ENCODE data around the gene FCRLB. TPM values are rescaled to one million over a fixed set of nuclear protein-coding genes. Genes with fewer than 3 reads are reported as not detected.
"Not testable (repeated sequence)": the region's sequence is repeated elsewhere in the genome, so short reads cannot be mapped to it uniquely, and the experiment has no call there.

FCRLB gene
- total RNA-seq, 1 donor from 2014 or later: 0.47 TPM

DNA sequence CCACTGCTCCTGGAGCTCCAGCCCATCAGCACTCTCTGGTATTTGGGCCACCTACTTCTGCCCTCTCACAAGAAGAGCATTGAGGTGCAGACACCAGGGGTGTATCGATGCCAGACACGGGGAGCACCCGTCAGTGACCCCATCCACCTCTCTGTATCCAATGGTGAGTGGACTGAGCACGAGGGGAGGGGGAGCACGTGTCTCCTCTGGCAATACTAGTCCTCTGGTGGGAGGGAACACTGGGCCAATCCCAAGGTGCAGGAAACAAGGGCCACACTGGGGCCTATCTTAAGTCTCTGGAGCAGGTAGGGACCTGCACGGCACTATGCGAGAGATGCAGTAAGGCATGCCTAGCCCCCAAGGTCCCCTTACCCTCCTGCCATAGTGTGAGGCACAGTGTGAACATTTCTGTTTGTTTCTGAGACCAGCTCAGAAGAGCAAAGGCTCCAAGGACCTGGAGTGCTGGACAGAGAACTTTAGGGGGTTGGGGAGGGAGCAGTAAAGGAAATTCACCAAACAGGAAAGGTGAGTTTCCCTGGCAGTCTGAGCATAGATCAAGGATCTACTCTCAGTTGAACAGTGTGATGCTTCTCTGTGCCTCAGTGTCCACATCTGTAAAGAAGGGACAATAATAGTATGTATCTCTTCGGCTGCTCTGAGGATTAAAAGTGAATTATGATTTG lies 2.3 kb downstream of the FCRLB start:
- Mint-ChIP-seq H3K27ac (no peak overlapping the region), H3K36me3 (no peaks in the 10 kb centered on the region), H3K4me3 (peak overlapping the region; percentile 38), H3K27me3 (ENCODE audit: low read depth) (peaks cover 58% of the 10 kb centered on the region), H3K9me3 (no peaks in the 10 kb centered on the region), H3K4me1 (peaks cover 17% of the 10 kb centered on the region)
- no peak for DNase-seq (ENCODE audit: low spot score in 2 of 2, unreplicated experiment in 2 of 2)
- TF ChIP-seq, protein P1, sequence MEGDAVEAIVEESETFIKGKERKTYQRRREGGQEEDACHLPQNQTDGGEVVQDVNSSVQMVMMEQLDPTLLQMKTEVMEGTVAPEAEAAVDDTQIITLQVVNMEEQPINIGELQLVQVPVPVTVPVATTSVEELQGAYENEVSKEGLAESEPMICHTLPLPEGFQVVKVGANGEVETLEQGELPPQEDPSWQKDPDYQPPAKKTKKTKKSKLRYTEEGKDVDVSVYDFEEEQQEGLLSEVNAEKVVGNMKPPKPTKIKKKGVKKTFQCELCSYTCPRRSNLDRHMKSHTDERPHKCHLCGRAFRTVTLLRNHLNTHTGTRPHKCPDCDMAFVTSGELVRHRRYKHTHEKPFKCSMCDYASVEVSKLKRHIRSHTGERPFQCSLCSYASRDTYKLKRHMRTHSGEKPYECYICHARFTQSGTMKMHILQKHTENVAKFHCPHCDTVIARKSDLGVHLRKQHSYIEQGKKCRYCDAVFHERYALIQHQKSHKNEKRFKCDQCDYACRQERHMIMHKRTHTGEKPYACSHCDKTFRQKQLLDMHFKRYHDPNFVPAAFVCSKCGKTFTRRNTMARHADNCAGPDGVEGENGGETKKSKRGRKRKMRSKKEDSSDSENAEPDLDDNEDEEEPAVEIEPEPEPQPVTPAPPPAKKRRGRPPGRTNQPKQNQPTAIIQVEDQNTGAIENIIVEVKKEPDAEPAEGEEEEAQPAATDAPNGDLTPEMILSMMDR (IDR thresholded peaks at IDR 0.05; ENCODE audit: unreplicated experiment): no peak

DNA sequence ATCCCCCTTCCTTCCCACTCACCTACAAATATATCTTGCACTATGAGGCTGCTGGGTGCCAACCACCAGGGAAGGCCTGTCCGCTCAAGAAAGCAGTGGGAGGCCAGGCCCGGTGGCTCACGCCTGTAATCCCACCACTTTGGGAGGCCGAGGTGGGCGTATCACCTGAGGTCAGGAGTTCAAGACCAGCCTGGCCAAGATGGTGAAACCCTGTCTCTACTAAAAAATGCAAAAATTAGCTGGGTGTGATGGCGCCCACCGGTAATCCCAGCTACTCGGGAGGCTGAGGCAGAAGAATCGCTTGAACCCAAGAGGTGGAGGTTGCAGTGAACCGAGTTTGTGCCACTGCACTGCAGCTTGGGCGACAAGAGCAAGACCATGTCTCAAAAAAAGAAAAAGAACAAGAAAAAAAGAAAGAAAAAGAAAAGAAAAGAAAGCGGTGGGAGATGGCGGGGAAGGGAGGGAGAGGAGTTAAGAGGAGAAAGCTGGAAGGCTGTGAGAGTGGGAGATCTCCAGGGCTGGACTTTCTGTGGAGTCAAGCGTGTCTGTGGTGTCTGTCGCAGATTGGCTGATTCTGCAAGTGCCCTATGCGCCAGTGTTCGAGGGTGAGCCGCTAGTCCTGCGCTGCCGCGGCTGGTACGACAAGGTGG lies 4.0 kb downstream of the FCRLB start:
- Mint-ChIP-seq H3K27ac (peak overlapping the region; percentile 87), H3K4me1 (peaks cover 31% of the 10 kb centered on the region), H3K4me3 (peak overlapping the region; percentile 86), H3K27me3 (ENCODE audit: low read depth) (peaks cover 43% of the 10 kb centered on the region)
- H3K9me3 Mint-ChIP-seq; DNase-seq (ENCODE audit: low spot score in 2 of 2, unreplicated experiment in 2 of 2); H3K36me3 Mint-ChIP-seq: not testable (repeated sequence)

DNA sequence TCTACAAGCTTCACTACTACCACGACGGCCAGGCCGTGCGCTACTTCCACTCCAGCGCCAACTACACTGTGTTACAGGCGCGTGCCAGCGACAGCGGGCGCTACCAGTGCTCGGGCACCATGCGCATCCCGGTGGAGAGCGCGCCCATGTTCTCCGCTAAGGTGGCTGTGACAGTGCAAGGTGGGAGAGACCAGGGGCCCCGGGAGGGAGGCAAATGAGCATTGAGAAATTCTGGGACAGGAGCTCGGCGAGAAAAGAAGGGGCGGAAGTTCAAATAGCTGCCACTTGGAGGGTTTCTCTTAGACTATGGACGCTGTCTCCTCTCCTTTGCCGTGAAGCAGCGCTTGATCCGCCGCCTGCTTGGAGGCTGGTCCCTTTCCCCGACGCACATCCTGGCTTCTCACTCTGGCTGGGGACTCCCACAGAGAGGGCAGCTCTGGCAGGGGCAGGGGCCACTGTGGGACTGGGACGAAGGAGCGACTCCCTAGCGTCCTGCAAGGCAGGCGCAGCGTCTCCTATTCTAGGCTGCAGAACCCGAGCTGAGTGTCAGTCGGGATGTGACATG lies 4.6 kb downstream of the FCRLB start:
- peak overlapping the region; percentile 87 for H3K27ac Mint-ChIP-seq

DNA sequence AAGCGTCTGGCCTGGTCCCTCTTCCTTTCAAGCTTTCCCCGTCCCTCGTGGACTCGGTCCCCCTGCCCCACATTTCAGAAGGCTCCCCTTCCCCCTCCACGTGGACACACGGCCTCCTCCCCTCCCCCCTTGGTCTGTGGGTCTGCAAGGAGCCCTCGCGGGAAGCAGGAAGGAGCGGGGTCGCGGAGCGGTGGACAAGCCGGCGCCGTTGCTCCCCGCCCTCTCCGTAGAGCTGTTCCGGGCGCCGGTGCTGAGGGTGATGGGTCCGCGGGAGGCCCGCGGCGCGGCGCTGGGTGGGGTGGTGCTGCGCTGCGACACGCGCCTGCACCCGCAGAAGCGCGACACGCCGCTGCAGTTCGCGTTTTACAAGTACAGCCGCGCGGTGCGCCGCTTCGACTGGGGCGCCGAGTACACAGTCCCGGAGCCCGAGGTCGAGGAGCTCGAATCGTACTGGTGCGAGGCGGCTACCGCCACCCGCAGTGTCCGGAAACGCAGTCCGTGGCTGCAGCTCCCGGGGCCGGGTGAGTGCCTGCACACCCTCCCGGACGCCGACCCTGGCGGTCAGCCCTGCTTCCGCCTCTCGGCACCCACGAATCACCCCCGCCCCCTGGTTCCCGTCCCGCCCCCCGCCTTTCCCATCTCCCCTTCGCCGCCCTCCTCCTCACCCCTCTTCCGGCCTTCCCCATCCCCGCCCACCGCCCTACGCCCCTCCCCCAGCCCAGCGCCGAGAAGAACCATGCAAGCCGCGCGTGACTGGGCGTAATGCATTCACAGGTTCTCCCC lies 5.3 kb downstream of the FCRLB start:
- Mint-ChIP-seq H3K9me3 (no peaks in the 10 kb centered on the region), H3K4me3 (peak overlapping the region; percentile 86), H3K27ac (peak overlapping the region; percentile 87), H3K4me1 (peaks cover 43% of the 10 kb centered on the region), H3K36me3 (no peaks in the 10 kb centered on the region), H3K27me3 (ENCODE audit: low read depth) (peaks cover 31% of the 10 kb centered on the region)
- TF ChIP-seq, protein P1 (IDR thresholded peaks at IDR 0.05; ENCODE audit: unreplicated experiment): no peak
- DNase-seq (ENCODE audit: low spot score in 2 of 2, unreplicated experiment in 2 of 2): peak; percentile 71 to 79

More for the DNA sequence above, 4.6 kb downstream of the FCRLB start:
- Mint-ChIP-seq H3K36me3 (no peaks in the 10 kb centered on the region), H3K4me1 (peaks cover 37% of the 10 kb centered on the region), H3K9me3 (no peaks in the 10 kb centered on the region), H3K27me3 (ENCODE audit: low read depth) (peaks cover 38% of the 10 kb centered on the region), H3K4me3 (peak overlapping the region; percentile 86)
- TF ChIP-seq, protein P1 (IDR thresholded peaks at IDR 0.05; ENCODE audit: unreplicated experiment): no peak
- peak; percentile 29 to 63 for DNase-seq (ENCODE audit: low spot score in 2 of 2, unreplicated experiment in 2 of 2)

DNA sequence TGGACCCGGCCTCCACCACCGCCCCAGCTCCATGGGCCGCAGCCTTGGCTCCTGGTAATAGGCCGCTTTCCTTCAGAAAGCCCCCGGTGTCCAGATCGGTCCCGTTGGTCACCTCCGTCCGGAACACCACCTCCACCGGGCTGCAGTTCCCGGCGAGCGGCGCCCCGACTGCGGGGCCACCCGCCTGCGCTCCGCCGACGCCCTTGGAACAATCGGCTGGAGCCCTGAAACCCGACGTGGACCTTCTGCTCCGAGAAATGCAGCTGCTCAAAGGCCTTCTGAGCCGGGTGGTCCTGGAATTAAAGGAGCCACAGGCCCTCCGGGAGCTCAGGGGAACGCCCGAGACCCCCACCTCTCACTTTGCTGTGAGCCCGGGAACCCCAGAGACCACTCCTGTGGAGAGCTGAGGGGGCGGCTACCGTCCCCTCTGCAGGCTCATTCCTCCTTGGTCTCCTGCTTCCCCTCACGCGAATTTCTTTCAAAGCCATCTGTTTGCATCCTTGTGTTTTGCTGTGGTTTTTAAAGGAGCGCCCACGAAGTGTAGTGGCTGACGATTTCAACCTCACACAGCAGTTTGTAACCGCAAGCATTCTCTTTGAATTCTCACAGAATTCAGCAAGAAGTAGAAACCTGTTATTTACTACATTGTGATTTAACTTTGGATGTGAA lies 6.0 kb downstream of the FCRLB start:
- Mint-ChIP-seq H3K27ac (peak overlapping the region; percentile 86), H3K4me3 (peak overlapping the region; percentile 86), H3K9me3 (no peaks in the 10 kb centered on the region), H3K36me3 (no peaks in the 10 kb centered on the region), H3K27me3 (ENCODE audit: low read depth) (peaks cover 24% of the 10 kb centered on the region), H3K4me1 (peaks cover 46% of the 10 kb centered on the region)
- TF ChIP-seq, protein P1 (IDR thresholded peaks at IDR 0.05; ENCODE audit: unreplicated experiment): no peak
- no peak for DNase-seq (ENCODE audit: low spot score in 2 of 2, unreplicated experiment in 2 of 2)
